Measurements from ENCODE around the gene TCF7L1. TPM values are rescaled to one million over a fixed set of nuclear protein-coding genes. Genes with fewer than 3 reads are reported as not detected.

Gene TCF7L1
- total RNA-seq, 2 donors from 2014 or later: 8.3 to 8.8 TPM

- no peak overlapping the region for H3K27ac ChIP-seq
- no peaks in the 10 kb centered on the region for H3K36me3 ChIP-seq
- no peaks in the 10 kb centered on the region for H3K27me3 ChIP-seq (replicated peaks; ENCODE audit: insufficient read depth)
- H3K9me3 ChIP-seq: no peaks in the 10 kb centered on the region
- H3K4me1 ChIP-seq (ENCODE audit: control insufficient read depth in 1 of 2, low read depth in 2 of 2): peaks cover 25 to 85% of the 10 kb centered on the region in 2 donors
- ATAC-seq (ENCODE audit: insufficient number of reproducible peaks, low FRiP score, low read depth) (no peak), DNase-seq (ENCODE audit: low spot score) (no peak)
- no peak for TF ChIP-seq CTCF (IDR thresholded peaks at IDR 0.05)
- H3K4me3 ChIP-seq: no peak overlapping the region
Measured at GRCh38 chr2:85158559-85159273, 25.5 kb downstream of the TCF7L1 start.

- DNase-seq (ENCODE audit: low spot score): no peak
- H3K27ac ChIP-seq: no peak overlapping the region
- H3K4me1 ChIP-seq (ENCODE audit: control insufficient read depth in 1 of 2, low read depth in 2 of 2): peaks cover 17 to 83% of the 10 kb centered on the region in 2 donors
- no peaks in the 10 kb centered on the region for H3K36me3 ChIP-seq
- no peaks in the 10 kb centered on the region for H3K9me3 ChIP-seq
- no peaks in the 10 kb centered on the region for H3K27me3 ChIP-seq (replicated peaks; ENCODE audit: insufficient read depth)
- ATAC-seq (ENCODE audit: insufficient number of reproducible peaks, low FRiP score, low read depth): no peak
- H3K4me3 ChIP-seq: no peak overlapping the region
- no peak for TF ChIP-seq CTCF (IDR thresholded peaks at IDR 0.05)
Measured at GRCh38 chr2:85159589-85159988, 26.4 kb downstream of the TCF7L1 start.

GRCh38 chr2:85160966-85161960, 28.1 kb downstream of the TCF7L1 start:
- Histone ChIP-seq H3K4me3 (no peak overlapping the region), H3K27me3 (replicated peaks; ENCODE audit: insufficient read depth) (no peaks in the 10 kb centered on the region), H3K27ac (no peak overlapping the region), H3K36me3 (no peaks in the 10 kb centered on the region), H3K9me3 (no peaks in the 10 kb centered on the region), H3K4me1 (ENCODE audit: control insufficient read depth in 1 of 2, low read depth in 2 of 2) (peaks cover 15 to 74% of the 10 kb centered on the region in 2 donors)
- ATAC-seq (ENCODE audit: insufficient number of reproducible peaks, low FRiP score, low read depth): no peak
- no peak for DNase-seq (ENCODE audit: low spot score)
- TF ChIP-seq CTCF (IDR thresholded peaks at IDR 0.05): no peak

- no peak for TF ChIP-seq CTCF (IDR thresholded peaks at IDR 0.05)
- H3K36me3 ChIP-seq: no peaks in the 10 kb centered on the region
- H3K9me3 ChIP-seq: no peaks in the 10 kb centered on the region
- H3K27me3 ChIP-seq (replicated peaks; ENCODE audit: insufficient read depth): no peaks in the 10 kb centered on the region
- DNase-seq (ENCODE audit: low spot score) (no peak), ATAC-seq (ENCODE audit: insufficient number of reproducible peaks, low FRiP score, low read depth) (peak; percentile 39)
- no peak overlapping the region for H3K4me3 ChIP-seq
- H3K27ac ChIP-seq: no peak overlapping the region
- peaks cover 15 to 59% of the 10 kb centered on the region in 2 donors for H3K4me1 ChIP-seq (ENCODE audit: control insufficient read depth in 1 of 2, low read depth in 2 of 2)
Measured at GRCh38 chr2:85162746-85163301, 29.6 kb downstream of the TCF7L1 start.

GRCh38 chr2:85163675-85164074, 30.5 kb downstream of the TCF7L1 start:
- no peak for ATAC-seq (ENCODE audit: insufficient number of reproducible peaks, low FRiP score, low read depth)
- DNase-seq (ENCODE audit: low spot score): no peak
- Histone ChIP-seq H3K9me3 (no peaks in the 10 kb centered on the region), H3K27me3 (replicated peaks; ENCODE audit: insufficient read depth) (no peaks in the 10 kb centered on the region), H3K27ac (no peak overlapping the region), H3K4me1 (ENCODE audit: control insufficient read depth in 1 of 2, low read depth in 2 of 2) (peaks cover 14 to 51% of the 10 kb centered on the region in 2 donors), H3K36me3 (no peaks in the 10 kb centered on the region), H3K4me3 (no peak overlapping the region)
- no peak for TF ChIP-seq CTCF (IDR thresholded peaks at IDR 0.05)
